PC-9 (cell line): ENCODE results near the gene SMARCD1.

Experiments
- EZH2 ChIP-seq: fragments of 200-600 bp; sonication (generic); IDR thresholded peaks from 2 replicates; pipeline ENCODE4 v1.8.0; 2017; ENCODE audit warnings: antibody characterized with exemption, low read depth
- TF ChIP-seq, protein P1 (sequence below): fragments of 200-600 bp; sonication (generic); conservative IDR thresholded peaks from 2 replicates; pipeline ENCODE4 v1.6.1; 2017; ENCODE audit warnings: mixed run types, antibody characterized with exemption, mild to moderate bottlenecking, moderate library complexity

DNA sequence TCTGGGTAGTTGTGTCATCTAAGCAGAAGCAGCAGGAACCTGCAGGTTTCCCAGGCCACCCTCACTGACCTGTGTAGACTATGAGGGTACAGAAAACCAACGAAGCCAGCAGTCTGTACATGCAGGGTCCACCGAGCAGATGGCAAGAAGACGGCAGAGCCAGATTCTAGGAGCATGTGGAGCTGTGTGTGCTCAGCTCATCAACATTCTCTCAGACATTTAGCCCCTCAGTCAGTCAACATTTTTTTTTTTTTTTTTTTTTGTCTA lies 35.1 kb upstream of the SMARCD1 start:
- TF ChIP-seq, protein P1, sequence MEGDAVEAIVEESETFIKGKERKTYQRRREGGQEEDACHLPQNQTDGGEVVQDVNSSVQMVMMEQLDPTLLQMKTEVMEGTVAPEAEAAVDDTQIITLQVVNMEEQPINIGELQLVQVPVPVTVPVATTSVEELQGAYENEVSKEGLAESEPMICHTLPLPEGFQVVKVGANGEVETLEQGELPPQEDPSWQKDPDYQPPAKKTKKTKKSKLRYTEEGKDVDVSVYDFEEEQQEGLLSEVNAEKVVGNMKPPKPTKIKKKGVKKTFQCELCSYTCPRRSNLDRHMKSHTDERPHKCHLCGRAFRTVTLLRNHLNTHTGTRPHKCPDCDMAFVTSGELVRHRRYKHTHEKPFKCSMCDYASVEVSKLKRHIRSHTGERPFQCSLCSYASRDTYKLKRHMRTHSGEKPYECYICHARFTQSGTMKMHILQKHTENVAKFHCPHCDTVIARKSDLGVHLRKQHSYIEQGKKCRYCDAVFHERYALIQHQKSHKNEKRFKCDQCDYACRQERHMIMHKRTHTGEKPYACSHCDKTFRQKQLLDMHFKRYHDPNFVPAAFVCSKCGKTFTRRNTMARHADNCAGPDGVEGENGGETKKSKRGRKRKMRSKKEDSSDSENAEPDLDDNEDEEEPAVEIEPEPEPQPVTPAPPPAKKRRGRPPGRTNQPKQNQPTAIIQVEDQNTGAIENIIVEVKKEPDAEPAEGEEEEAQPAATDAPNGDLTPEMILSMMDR, result no peak
- no peak for TF ChIP-seq EZH2
